GM12878 (cell line): ENCODE data around the gene SLC41A1. TPM values are rescaled to one million over a fixed set of nuclear protein-coding genes. Genes with fewer than 3 reads are reported as not detected.

Experiments
- ATAC-seq: fragments of 200-7000 bp; cut with Tn5 transposase; 3 replicates; pipeline ENCODE4 v1.9.1; 2020; ENCODE audit warnings: mild to moderate bottlenecking, moderate library complexity
- BruUV-seq: library from RNA; stranded (reverse); fragments of 400-500 nt; replicated peaks from 2 replicates; lab custom pipeline; 2021; lab: Mats Ljungman, UMichigan
- CTCF ChIA-PET: fragments of 300-600 bp; sonication (Branson Sonifier 250); formaldehyde crosslinking; extraction: SDS; loops from one replicate; lab custom pipeline; 2021; ENCODE audit warnings: inconsistent platforms; lab: Yijun Ruan, JAX
- POLR2A ChIA-PET: fragments of 350-600 bp; formaldehyde crosslinking; extraction: SDS; loops from one replicate; lab custom pipeline; 2021; ENCODE audit warnings: inconsistent platforms; lab: Charles Lee
- RAD21 ChIA-PET: fragments of 300-600 bp; sonication (Branson Sonifier 250); formaldehyde crosslinking; loops from one replicate; lab custom pipeline; 2023; ENCODE audit warnings: antibody characterized with exemption; ENCODE audit not compliant: unreplicated experiment; lab: Charles Lee
- SMC1A ChIA-PET: fragments of 300-600 bp; sonication (Branson Sonifier 250); formaldehyde crosslinking; loops from one replicate; lab custom pipeline; 2023; ENCODE audit not compliant: unreplicated experiment, uncharacterized antibody; lab: Charles Lee
- DNase-seq: peaks from one replicate; pipeline ENCODE4 v3.0.0-alpha.2; 2011; ENCODE audit warnings: low read depth, low spot score
- FAIRE-seq: peaks from 3 replicates; lab custom pipeline; 2011; peaks lifted over from hg19 to GRCh38; lab: Jason Lieb, UNC
- H2AFZ ChIP-seq: 2 replicates; pipeline ENCODE4 v1.6.0; 2011; ENCODE audit warnings: low read depth, low read length, control low read depth; ENCODE audit not compliant: control insufficient read depth
- H3K27ac ChIP-seq: 2 replicates; pipeline ENCODE4 v1.5.1; 2011; ENCODE audit warnings: control low read depth; ENCODE audit not compliant: control insufficient read depth, insufficient read depth
- H3K27me3 ChIP-seq, 2 experiments: replicated peaks in 1 of 2; 2 replicates each; pipeline versions ENCODE4 v1.6.0 to v1.6.1; 2011; ENCODE audit warnings: low read length in 1 of 2; ENCODE audit not compliant: control insufficient read depth in 2 of 2, insufficient read depth in 2 of 2
- H3K36me3 ChIP-seq, 2 experiments: 2 replicates each; pipeline ENCODE4 v1.5.1; 2011; ENCODE audit warnings: low read length in 1 of 2; ENCODE audit not compliant: control insufficient read depth in 2 of 2, insufficient read depth in 2 of 2
- H3K4me1 ChIP-seq: 2 replicates; pipeline ENCODE4 v1.6.1; 2011; ENCODE audit warnings: mild to moderate bottlenecking, low read length, moderate library complexity, mixed read lengths; ENCODE audit not compliant: control insufficient read depth, insufficient read depth
- H3K4me2 ChIP-seq: 2 replicates; pipeline ENCODE4 v1.6.0; 2011; ENCODE audit warnings: control low read depth; ENCODE audit not compliant: control insufficient read depth, insufficient read depth
- H3K4me3 ChIP-seq: fragments of 200-600 bp; sonication (generic); 2 replicates; pipeline ENCODE4 v1.5.1; 2016
- H3K79me2 ChIP-seq: 2 replicates; pipeline ENCODE4 v1.6.0; 2011; ENCODE audit warnings: low read length; ENCODE audit not compliant: control insufficient read depth, insufficient read depth
- H3K9ac ChIP-seq: 2 replicates; pipeline ENCODE4 v1.8.0; 2011; ENCODE audit warnings: low read length, control low read depth, mixed read lengths; ENCODE audit not compliant: control insufficient read depth, insufficient read depth
- H3K9me3 ChIP-seq: replicated peaks from 3 replicates; pipeline ENCODE4 v1.5.1; 2011; ENCODE audit warnings: mild to moderate bottlenecking, low read length; ENCODE audit not compliant: control insufficient read depth, insufficient read depth
- H4K20me1 ChIP-seq: 2 replicates; pipeline ENCODE4 v1.6.0; 2011; ENCODE audit not compliant: control insufficient read depth, insufficient read depth
- ATF3 ChIP-seq: IDR thresholded peaks from 2 replicates; pipeline ENCODE4 v1.6.1; 2011; ENCODE audit warnings: low read depth, mild to moderate bottlenecking, low read length, moderate library complexity, borderline replicate concordance; ENCODE audit errors: extremely low read depth
- E2F8 ChIP-seq: fragments of 450-650 bp; IDR thresholded peaks from 2 replicates; pipeline ENCODE4 v1.6.1; 2018; ENCODE audit warnings: mild to moderate bottlenecking, low read depth, moderate library complexity; ENCODE audit not compliant: partially characterized antibody
- EZH2 ChIP-seq: IDR thresholded peaks from 2 replicates; pipeline ENCODE4 v1.6.1; 2012; ENCODE audit warnings: low read depth, mild to moderate bottlenecking, control low read depth, inconsistent platforms, low read length, borderline replicate concordance; ENCODE audit not compliant: control insufficient read depth
- HSF1 ChIP-seq: fragments of 150-350 bp; IDR thresholded peaks from 2 replicates; pipeline ENCODE4 v1.6.1; 2014; ENCODE audit warnings: mild to moderate bottlenecking, low read depth, low read length
- KLF5 ChIP-seq: fragments of 450-650 bp; IDR thresholded peaks from 2 replicates; pipeline ENCODE4 v1.6.1; 2014; ENCODE audit warnings: mild to moderate bottlenecking; ENCODE audit not compliant: partially characterized antibody
- MTA3 ChIP-seq: IDR thresholded peaks from 2 replicates; pipeline ENCODE4 v1.6.1; 2012; ENCODE audit warnings: low read length, inconsistent platforms, borderline replicate concordance
- MYC ChIP-seq: IDR thresholded peaks from 2 replicates; pipeline ENCODE4 v1.6.1; 2011; ENCODE audit warnings: mild to moderate bottlenecking, low read length, moderate library complexity, inconsistent platforms; ENCODE audit not compliant: insufficient read depth, insufficient replicate concordance, insufficient read length, severe bottlenecking
- NR2C1 ChIP-seq: fragments of 450-650 bp; IDR thresholded peaks from 2 replicates; pipeline ENCODE4 v1.6.1; 2017; ENCODE audit warnings: antibody characterized with exemption, mild to moderate bottlenecking, moderate library complexity
- NR2F1 ChIP-seq: fragments of 450-650 bp; conservative IDR thresholded peaks from 2 replicates; pipeline ENCODE4 v1.6.1; 2017; ENCODE audit warnings: mild to moderate bottlenecking
- RCOR1 ChIP-seq: conservative IDR thresholded peaks from 2 replicates; pipeline ENCODE4 v1.6.1; 2012; ENCODE audit warnings: low read depth, low read length, improper control_type of control experiment
- SKIL ChIP-seq: fragments of 450-650 bp; IDR thresholded peaks from 2 replicates; pipeline ENCODE4 v1.6.1; 2017; ENCODE audit warnings: mild to moderate bottlenecking, low read depth, inconsistent platforms; ENCODE audit not compliant: poor library complexity, severe bottlenecking
- ZBED1 ChIP-seq: IDR thresholded peaks from 2 replicates; pipeline ENCODE4 v1.6.1; 2016; ENCODE audit warnings: borderline replicate concordance
- ZBTB4 ChIP-seq: fragments of 450-650 bp; formaldehyde crosslinking; IDR thresholded peaks from 2 replicates; pipeline ENCODE4 v1.4.0; 2022; ENCODE audit warnings: mild to moderate bottlenecking, moderate library complexity
- WGBS: methylation state at CpG from one replicate; pipeline ENCODE4 v1.1.6; 2016; ENCODE audit warnings: low lambda C conversion rate; ENCODE audit not compliant: insufficient replicate concordance, insufficient coverage; ENCODE audit errors: missing lambda C conversion rate; 5-methylcytosine and 5-hydroxymethylcytosine counted together
- in situ Hi-C: fragments of 300-500 bp; cut with MboI; formaldehyde crosslinking; loops from 9 replicates; pipeline ENCODE4 v1.14.3; 2018; ENCODE audit warnings: mixed read lengths
- intact Hi-C: fragments of 100-400 bp; cut with micrococcal nuclease; formaldehyde crosslinking; loops from one replicate; pipeline ENCODE4 v1.14.2; 2022; ENCODE audit not compliant: unreplicated experiment
- polyA plus RNA-seq, 11 experiments: library from polyadenylated mRNA; depleted of rRNA in 4 of 11; unstranded in 6 of 11; stranded (reverse) in 5 of 11; fragments of >200 nt; fragmentation: Nextera tagmentation in 4 of 11; fragmentation: Illumina TruSeq in 1 of 11; extraction: Ambion mirVana in 4 of 11; extraction: Trizol in 1 of 11; gene quantifications; 1 replicate in 1 of 11; 2 replicates in 10 of 11; pipeline versions ENCODE4 v1.2.1 to v1.2.3, GENCODE V29; 2011 to 2016; ENCODE audit warnings: inconsistent platforms in 2 of 11, missing spikeins in 2 of 11, low read depth in 1 of 11
- total RNA-seq, 4 experiments: library from RNA; depleted of rRNA in 3 of 4; stranded (reverse); fragments of >200 nt in 3 of 4; fragmentation: Illumina TruSeq in 1 of 4; extraction: Trizol in 1 of 4; gene quantifications; 2 replicates each; pipeline versions ENCODE4 v1.2.1 to v1.2.3, GENCODE V29; 2013 to 2021

SLC41A1 gene
- total and polyA plus RNA-seq, 10 of the 15 experiments (the other 5 are each of a cell fraction or from before 2014, with no cell fraction given) = 0.13 to 11.3 (median 0.42) TPM

GRCh38 chr1:205766038-205766437, 47.0 kb downstream of the SLC41A1 start:
- FAIRE-seq (no peak), DNase-seq (no peak), ATAC-seq (no peak)
- Histone ChIP-seq H3K27ac (no peak overlapping the region), H3K4me3 (no peak overlapping the region), H3K4me2 (no peak overlapping the region), H3K27me3 (no peaks in the 10 kb centered on the region), H3K79me2 (no peaks in the 10 kb centered on the region), H3K9ac (no peak overlapping the region), H3K36me3 (no peaks in the 10 kb centered on the region; a peak in 1 of 4 replicates), H2AFZ (no peak overlapping the region), H4K20me1 (no peaks in the 10 kb centered on the region), H3K4me1 (peaks cover 4% of the 10 kb centered on the region; the same call in 1 of the 2 replicates), H3K9me3 (no peaks in the 10 kb centered on the region)
- in situ Hi-C loops = no loop called here
- SMC1A ChIA-PET = interaction anchor here (1.0 to 1.6 kb wide), 3 partner anchors 10 to 55 kb away, joined by 3 to 6 read pairs (median 4); no protein-coding TSS in a partner anchor
- BruUV-seq = no TSS peak
- POLR2A ChIA-PET = no interaction called here
- CTCF ChIA-PET = interaction anchor here (0.5 to 1.4 kb wide), 4 partner anchors 10 to 38 kb away, joined by 3 to 5 read pairs (median 4); no protein-coding TSS in a partner anchor
- intact Hi-C loops = no loop called here
- RAD21 ChIA-PET = no interaction called here
- 64% methylated on average over 5 of the region's 5 CpGs for WGBS
- TF ChIP-seq MTA3 = no peak
- no peak for TF ChIP-seq E2F8
- TF ChIP-seq ATF3 = no peak
- TF ChIP-seq EZH2 = no peak
- no peak for TF ChIP-seq SKIL
- no peak for TF ChIP-seq NR2F1
- no peak for TF ChIP-seq KLF5
- TF ChIP-seq RCOR1 = no peak
- no peak for TF ChIP-seq ZBED1
- no peak for TF ChIP-seq HSF1
- TF ChIP-seq ZBTB4 (CRISPR knock-in tag) = no peak
- no peak for TF ChIP-seq NR2C1
- TF ChIP-seq MYC = no peak
